GM19193 (cell line): ENCODE measurements around the gene NRCAM.

Experiments used
- POLR2A ChIP-seq: IDR thresholded peaks from 4 replicates; pipeline ENCODE4 v1.6.1; 2011; ENCODE audit not compliant: insufficient read depth, insufficient read length; ENCODE audit errors: extremely low read depth

Gene NRCAM

GRCh38 chr7:108403597-108404217, 52.5 kb downstream of the NRCAM start:
- TF ChIP-seq POLR2A = no peak

- TF ChIP-seq POLR2A = no peak
Observed at GRCh38 chr7:108402865-108403264, 53.4 kb downstream of the NRCAM start.

- TF ChIP-seq POLR2A = no peak
Observed at GRCh38 chr7:108396080-108396479, 60.2 kb downstream of the NRCAM start.

- no peak for TF ChIP-seq POLR2A
Observed at GRCh38 chr7:108395426-108395825, 60.8 kb downstream of the NRCAM start.

GRCh38 chr7:108385834-108386422, 70.3 kb downstream of the NRCAM start:
- TF ChIP-seq POLR2A = no peak

GRCh38 chr7:108384716-108385483, 71.3 kb downstream of the NRCAM start:
- TF ChIP-seq POLR2A = no peak

GRCh38 chr7:108382932-108383331, 73.3 kb downstream of the NRCAM start:
- TF ChIP-seq POLR2A = no peak

GRCh38 chr7:108380517-108380916, 75.7 kb downstream of the NRCAM start:
- TF ChIP-seq POLR2A = no peak

GRCh38 chr7:108376206-108376605, 80.0 kb downstream of the NRCAM start:
- TF ChIP-seq POLR2A = no peak

GRCh38 chr7:108375668-108376067, 80.6 kb downstream of the NRCAM start:
- TF ChIP-seq POLR2A = no peak

GRCh38 chr7:108374899-108375298, 81.3 kb downstream of the NRCAM start:
- no peak for TF ChIP-seq POLR2A

GRCh38 chr7:108372618-108373017, 83.6 kb downstream of the NRCAM start:
- TF ChIP-seq POLR2A = no peak

GRCh38 chr7:108370616-108371015, 85.6 kb downstream of the NRCAM start:
- TF ChIP-seq POLR2A = no peak

GRCh38 chr7:108368466-108368865, 87.8 kb downstream of the NRCAM start:
- no peak for TF ChIP-seq POLR2A

GRCh38 chr7:108367946-108368345, 88.3 kb downstream of the NRCAM start:
- no peak for TF ChIP-seq POLR2A

GRCh38 chr7:108367314-108367713, 88.9 kb downstream of the NRCAM start:
- TF ChIP-seq POLR2A = no peak
